Duodenal mucosa (tissue), 2 donors: Measurements from ENCODE around the gene MTFR2.
A peak's percentile ranks its signal among the peaks of the same experiment; 100 is the strongest.
"Not testable (repeated sequence)": the region's sequence is repeated elsewhere in the genome, so short reads cannot be mapped to it uniquely, and the experiment has no call there.

Source experiments
- H3K27ac ChIP-seq: one replicate; pipeline ENCODE4 v1.7.0; 2013; ENCODE audit warnings: low read depth, low read length
- H3K27me3 ChIP-seq, 2 donors: one replicate each; pipeline ENCODE4 v1.7.0; 2013; ENCODE audit warnings: low read length in 2 of 2, control low read depth in 1 of 2; ENCODE audit not compliant: insufficient read depth in 2 of 2, control insufficient read depth in 1 of 2
- H3K36me3 ChIP-seq, 2 donors: one replicate each; pipeline ENCODE4 v1.7.0; 2013; ENCODE audit warnings: low read length in 2 of 2, control low read depth in 1 of 2; ENCODE audit not compliant: insufficient read depth in 2 of 2, control insufficient read depth in 1 of 2
- H3K4me1 ChIP-seq, 2 donors: one replicate each; pipeline ENCODE4 v1.7.0; 2013; ENCODE audit warnings: low read length in 2 of 2, control low read depth in 1 of 2; ENCODE audit not compliant: insufficient read depth in 2 of 2, control insufficient read depth in 1 of 2
- H3K4me3 ChIP-seq, 2 donors: one replicate each; pipeline ENCODE4 v1.7.0; 2013; ENCODE audit warnings: low read length in 2 of 2, low read depth in 1 of 2
- H3K9ac ChIP-seq, 2 donors: one replicate each; pipeline ENCODE4 v1.7.0; 2013; ENCODE audit warnings: low read length in 2 of 2, low read depth in 1 of 2
- H3K9me3 ChIP-seq, 2 donors: one replicate each; pipeline ENCODE4 v1.7.0; 2013; ENCODE audit warnings: low read length in 2 of 2, control low read depth in 1 of 2; ENCODE audit not compliant: control insufficient read depth in 1 of 2

Gene MTFR2

DNA sequence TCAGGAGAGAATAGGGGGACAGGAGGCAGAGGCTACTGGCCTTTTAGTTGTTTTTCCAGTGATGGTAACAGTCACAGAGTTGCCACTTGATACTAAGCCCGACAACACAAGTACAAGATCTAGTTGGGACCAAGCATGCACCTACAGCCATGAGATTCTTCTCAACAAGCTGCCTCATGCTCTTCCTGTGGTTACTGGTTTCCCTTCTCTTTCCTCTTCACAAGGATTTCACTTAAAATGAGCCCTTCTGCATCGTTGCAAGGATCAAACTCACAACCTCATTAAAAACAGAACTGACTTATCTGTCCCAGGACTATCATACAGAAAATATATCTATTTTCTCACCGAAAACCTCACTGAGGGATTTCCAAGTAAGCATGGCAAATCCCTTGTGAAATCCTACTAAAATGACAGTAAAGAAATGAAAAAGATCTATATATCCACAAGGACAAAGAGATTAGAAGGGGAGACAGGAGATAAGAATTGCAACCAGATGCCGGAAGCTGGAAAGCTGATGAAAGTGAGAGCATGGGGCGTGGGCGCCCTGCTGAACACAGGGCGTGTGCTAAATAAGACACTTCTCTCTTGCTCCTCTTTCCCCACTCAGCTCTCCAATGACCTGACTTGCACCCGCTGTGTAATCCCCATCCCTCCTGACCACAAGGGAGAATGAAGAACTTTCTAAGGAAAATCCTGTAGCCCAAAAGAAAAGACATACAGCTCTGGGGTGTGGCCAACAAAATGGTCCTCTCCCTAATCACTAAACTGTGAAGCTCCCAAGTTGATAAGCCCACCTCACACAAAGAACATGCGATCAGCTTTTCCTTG lies 13.4 kb downstream of the MTFR2 start:
- no peaks in the 10 kb centered on the region for H3K27me3 ChIP-seq
- no peak overlapping the region for H3K9ac ChIP-seq
- H3K36me3 ChIP-seq = no peaks in the 10 kb centered on the region
- no peaks in the 10 kb centered on the region for H3K9me3 ChIP-seq
- H3K27ac ChIP-seq = no peak overlapping the region
- no peak overlapping the region for H3K4me3 ChIP-seq
- no peaks in the 10 kb centered on the region for H3K4me1 ChIP-seq

DNA sequence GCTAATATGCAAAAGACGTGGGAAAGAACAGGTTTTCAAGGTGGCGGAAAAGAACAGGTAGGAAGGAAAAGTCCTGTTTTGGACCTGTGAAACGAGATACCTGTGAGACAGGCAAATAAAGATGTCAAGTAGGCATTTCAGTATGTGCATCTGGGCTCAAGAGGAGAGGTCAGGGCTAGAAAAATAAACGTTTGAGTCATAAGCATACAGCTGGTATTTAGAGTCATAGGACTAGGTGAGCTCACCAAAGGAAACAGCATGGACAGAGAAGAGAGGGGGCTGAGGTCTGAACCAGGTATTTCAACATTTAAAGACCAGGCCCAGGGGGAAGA lies 14.9 kb downstream of the MTFR2 start:
- no peak overlapping the region for H3K27ac ChIP-seq
- H3K9ac ChIP-seq = no peak overlapping the region
- no peaks in the 10 kb centered on the region for H3K36me3 ChIP-seq
- no peaks in the 10 kb centered on the region for H3K27me3 ChIP-seq
- H3K4me1 ChIP-seq = no peaks in the 10 kb centered on the region
- no peaks in the 10 kb centered on the region for H3K9me3 ChIP-seq
- H3K4me3 ChIP-seq = no peak overlapping the region

DNA sequence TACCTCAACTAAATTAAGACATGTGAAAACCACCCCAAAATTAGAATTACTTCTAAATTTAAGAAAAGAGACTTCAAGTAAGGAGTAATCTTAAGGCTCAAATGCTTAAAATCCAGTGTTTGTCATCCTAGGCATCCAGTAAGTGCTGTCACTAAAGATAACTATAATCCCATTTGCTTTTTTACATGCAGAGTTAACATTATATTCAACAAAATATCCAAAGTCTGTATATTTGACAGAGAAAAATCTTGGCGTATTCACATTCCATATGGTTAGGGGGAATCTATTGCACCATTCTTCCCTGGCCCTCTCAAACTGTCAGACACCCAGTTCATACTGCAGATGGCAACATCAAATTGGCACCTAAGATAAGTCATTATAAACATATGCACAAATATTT lies 17.4 kb downstream of the MTFR2 start:
- Histone ChIP-seq H3K9me3 (no peaks in the 10 kb centered on the region), H3K4me3 (no peak overlapping the region), H3K27me3 (no peaks in the 10 kb centered on the region), H3K4me1 (no peaks in the 10 kb centered on the region), H3K27ac (no peak overlapping the region), H3K9ac (no peak overlapping the region), H3K36me3 (no peaks in the 10 kb centered on the region)

DNA sequence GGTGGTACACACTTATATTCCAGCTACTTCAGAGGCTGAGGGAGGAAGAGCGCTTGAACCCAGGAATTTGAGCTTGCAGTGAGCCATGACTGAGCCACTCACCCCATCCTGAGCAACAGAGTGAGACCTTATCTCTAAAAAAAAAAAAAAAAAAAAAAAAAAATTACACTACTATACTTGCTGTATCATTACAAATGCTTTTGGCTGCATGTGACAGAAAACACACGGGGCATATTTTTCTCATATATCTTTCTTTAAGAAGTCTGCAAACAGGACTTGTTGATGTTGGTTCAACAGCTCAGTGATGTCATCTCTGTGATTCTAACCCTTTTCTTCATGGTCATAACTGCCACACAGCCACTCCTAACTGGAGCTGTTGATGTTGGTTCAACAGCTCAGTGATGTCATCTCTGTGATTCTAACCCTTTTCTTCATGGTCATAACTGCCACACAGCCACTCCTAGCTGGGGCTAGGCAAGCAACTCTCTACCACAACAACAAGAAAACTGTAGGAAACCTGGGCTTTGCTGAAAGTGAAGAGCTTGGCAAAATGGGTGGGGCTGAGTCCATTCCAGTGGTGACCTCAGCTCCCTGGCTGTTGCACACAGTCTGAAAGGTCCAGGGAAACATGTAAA lies 19.8 kb downstream of the MTFR2 start:
- Histone ChIP-seq H3K36me3 (no peaks in the 10 kb centered on the region), H3K4me3 (no peak overlapping the region), H3K9ac (no peak overlapping the region), H3K4me1 (peaks cover 12 to 15% of the 10 kb centered on the region in 2 donors), H3K27ac (no peak overlapping the region), H3K27me3 (no peaks in the 10 kb centered on the region), H3K9me3 (no peaks in the 10 kb centered on the region)

DNA sequence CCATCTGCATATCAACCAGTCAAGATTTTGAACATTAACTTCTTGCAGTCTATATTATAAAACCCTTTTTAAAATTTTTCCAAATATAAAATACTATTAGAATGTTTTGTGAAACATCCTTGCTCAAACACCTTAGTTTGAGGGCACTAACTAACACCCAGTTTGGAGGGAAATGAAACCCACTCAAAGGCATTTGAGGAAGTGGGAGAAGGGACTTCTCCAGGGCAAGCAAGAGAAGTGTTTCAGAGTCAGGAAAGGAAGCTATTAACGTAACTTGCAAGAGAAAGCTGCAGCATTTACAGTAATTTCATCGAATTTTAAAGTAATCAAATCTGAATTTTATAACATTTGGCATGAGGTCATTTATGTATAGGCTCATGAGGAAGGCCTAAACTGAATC lies 21.3 kb downstream of the MTFR2 start:
- Histone ChIP-seq H3K27ac (no peak overlapping the region), H3K9me3 (no peaks in the 10 kb centered on the region), H3K27me3 (no peaks in the 10 kb centered on the region), H3K9ac (no peak overlapping the region), H3K36me3 (no peaks in the 10 kb centered on the region), H3K4me1 (peaks cover 12 to 15% of the 10 kb centered on the region in 2 donors), H3K4me3 (no peak overlapping the region)

DNA sequence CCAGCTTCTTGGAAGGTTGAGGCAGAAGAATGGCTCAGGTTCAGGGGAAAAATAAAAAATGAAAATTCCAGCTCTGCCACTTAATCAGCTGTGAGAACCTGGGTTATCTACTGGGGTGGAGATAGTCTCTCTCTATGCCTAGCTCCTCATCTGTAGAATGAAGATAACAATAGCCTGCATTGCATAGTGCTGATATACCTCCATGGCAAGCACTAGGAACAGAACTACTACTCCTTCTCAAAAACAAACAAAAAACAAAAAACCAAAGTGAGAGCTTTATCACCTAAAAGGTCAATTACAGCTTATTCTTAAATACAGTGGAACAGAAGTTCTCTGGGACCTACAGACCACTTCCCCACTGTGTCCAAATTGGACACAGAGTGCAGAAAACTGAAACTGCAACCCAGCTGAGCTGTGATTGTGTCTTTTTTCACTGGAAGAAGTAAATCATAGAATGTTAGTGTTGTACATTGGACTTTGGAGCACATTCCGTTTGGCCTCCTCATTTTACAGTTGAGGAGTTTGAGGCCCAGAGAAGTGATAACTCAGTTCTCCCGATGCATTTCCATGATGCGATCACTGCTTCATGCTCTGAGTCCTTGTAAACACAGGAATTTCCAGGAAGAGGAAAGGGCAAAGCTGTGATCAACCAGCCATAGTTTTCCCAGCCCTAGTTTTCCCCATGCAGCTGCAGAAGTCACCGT lies 23.3 kb downstream of the MTFR2 start:
- peaks cover 12 to 15% of the 10 kb centered on the region in 2 donors for H3K4me1 ChIP-seq
- H3K4me3 ChIP-seq = peak overlapping the region; percentile 44 to 72
- H3K9ac ChIP-seq = peak overlapping the region; percentile 4 to 41
- H3K27me3 ChIP-seq = no peaks in the 10 kb centered on the region
- H3K27ac ChIP-seq = no peak overlapping the region
- no peaks in the 10 kb centered on the region for H3K36me3 ChIP-seq
- H3K9me3 ChIP-seq = no peaks in the 10 kb centered on the region

DNA sequence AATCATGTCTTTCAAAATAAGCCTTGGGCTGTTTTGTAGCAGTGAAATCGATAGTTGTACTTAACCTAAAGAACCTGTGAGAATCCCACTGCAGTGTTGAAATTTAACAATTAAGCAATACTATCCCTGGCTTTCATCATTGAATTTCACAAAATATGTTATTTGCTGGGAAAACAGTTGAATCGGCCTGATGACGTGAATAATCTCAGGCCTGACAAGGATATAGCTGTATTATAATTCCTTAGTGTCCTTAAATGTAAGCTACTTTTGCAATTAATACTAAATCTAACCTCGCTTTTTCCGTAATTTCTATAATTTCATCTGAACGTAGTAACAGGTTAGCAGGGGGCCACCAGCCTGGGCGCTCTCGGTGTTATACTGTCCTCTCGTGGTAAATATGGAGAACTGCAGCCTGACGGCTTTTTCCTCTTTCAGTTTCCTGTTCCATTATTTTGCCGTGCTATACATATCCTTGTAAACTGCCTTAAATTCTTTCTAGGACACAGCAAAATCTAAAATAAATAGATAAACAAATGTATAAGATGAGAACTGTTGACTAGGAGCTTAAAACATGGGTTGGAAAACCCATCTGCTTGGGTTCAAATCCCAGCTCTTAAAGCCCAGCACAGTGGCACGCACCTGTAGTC lies 24.0 kb downstream of the MTFR2 start:
- no peak overlapping the region for H3K27ac ChIP-seq
- H3K36me3 ChIP-seq = no peaks in the 10 kb centered on the region
- peak overlapping the region; percentile 4 to 41 for H3K9ac ChIP-seq
- peak overlapping the region; percentile 44 to 72 for H3K4me3 ChIP-seq
- H3K9me3 ChIP-seq = no peaks in the 10 kb centered on the region
- H3K4me1 ChIP-seq = peaks cover 12 to 15% of the 10 kb centered on the region in 2 donors
- no peaks in the 10 kb centered on the region for H3K27me3 ChIP-seq

DNA sequence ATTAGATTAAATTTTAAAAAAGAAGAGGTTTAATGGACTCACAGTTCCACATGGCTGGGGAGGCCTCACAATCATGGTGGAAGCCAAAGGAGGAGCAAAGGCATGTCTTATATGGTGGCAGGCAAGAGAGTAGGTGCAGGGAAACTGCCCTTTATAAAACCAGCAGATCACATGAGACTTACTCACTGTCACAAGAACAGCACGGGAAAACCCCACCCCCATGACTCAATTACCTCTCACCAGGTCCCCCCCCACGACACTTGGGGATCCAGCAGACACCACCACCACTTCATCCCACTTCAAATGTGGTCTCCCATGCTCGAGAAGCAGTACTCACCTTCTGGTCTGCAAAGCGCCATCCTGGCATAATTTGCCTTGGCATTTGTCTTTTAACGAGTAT lies 24.6 kb downstream of the MTFR2 start:
- no peak overlapping the region for H3K4me3 ChIP-seq
- H3K27me3 ChIP-seq = no peaks in the 10 kb centered on the region
- peaks cover 12 to 15% of the 10 kb centered on the region in 2 donors for H3K4me1 ChIP-seq
- H3K9me3 ChIP-seq = no peaks in the 10 kb centered on the region
- H3K27ac ChIP-seq = no peak overlapping the region
- H3K9ac ChIP-seq = no peak overlapping the region
- no peaks in the 10 kb centered on the region for H3K36me3 ChIP-seq

DNA sequence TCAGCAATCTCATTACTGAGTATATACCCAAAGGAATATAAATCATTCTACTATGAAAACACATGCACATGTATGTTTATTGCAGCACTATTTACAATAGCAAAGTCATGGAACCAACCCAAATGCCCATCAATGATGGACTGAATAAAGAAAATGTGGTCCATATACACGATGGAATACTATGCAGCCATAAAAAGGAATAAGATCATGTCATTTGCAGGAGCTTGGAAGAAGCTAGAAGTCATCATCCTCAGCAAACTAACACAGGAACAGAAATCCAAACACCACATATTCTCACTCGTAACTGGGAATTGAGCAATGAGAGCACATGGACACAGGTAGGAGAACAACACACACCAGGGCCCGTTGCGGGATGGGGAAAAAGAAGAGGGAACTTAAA lies 25.1 kb downstream of the MTFR2 start:
- not testable (repeated sequence) for H3K4me3 ChIP-seq, H3K9ac ChIP-seq, H3K27ac ChIP-seq, H3K36me3 ChIP-seq, H3K9me3 ChIP-seq, H3K27me3 ChIP-seq
- peaks cover 12 to 15% of the 10 kb centered on the region in 2 donors for H3K4me1 ChIP-seq
